GM19397 (cell line): Measurements from ENCODE around the gene TJP1.
"Not testable (repeated sequence)": the region's sequence is repeated elsewhere in the genome, so short reads cannot be mapped to it uniquely, and the experiment has no call there.

Source experiments
- ATAC-seq: cut with Tn5 transposase; IDR thresholded peaks from one replicate; pipeline ENCODE4 v1.9.1; 2021; ENCODE audit warnings: mild to moderate bottlenecking, moderate library complexity; ENCODE audit not compliant: unreplicated experiment

The TJP1 gene

DNA sequence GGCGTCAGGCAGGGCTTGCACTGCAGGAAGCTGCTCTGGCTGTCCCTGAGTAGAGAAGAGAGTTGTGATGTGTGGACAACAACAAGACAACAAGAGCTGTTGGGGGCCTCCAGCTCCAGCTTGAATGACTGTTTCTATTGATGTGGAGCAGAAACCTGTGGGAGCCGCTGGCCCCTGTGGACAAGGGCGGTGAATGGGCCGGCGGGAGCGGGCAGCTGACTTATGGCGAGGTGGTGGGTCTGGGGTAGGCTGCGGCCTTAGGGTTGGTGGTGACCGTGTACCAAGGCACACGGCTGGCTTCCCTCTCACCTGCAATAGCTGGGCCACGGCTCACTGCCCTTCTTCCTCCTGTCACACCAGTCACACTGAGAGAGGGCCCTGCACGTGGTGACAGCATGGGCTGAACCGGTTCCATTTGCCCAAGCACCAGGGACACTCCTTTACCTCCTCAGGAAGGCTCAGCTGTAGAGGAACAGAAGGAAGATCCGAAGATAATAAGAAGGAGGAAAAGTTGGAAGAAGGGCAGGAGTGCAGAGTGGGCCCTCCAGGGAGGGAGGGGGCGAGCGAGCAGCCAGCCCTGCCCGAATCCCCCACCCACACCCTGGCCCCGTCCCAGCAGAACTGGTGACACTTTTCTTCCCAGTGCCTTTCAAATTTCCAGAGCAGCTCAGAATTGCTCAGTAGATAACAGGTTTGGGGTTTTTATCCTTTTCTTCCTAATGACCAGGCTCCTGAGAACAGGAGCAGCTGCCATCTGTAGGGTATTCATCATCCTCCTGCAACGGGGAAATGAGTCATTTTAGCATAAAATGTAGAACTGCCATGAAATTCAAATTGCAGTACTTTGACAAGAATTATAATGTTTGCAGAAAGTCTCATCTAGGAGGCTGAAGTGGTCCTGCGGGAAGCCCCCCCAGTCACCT, 136.9 kb downstream of the TJP1 start:
- ATAC-seq: no peak

DNA sequence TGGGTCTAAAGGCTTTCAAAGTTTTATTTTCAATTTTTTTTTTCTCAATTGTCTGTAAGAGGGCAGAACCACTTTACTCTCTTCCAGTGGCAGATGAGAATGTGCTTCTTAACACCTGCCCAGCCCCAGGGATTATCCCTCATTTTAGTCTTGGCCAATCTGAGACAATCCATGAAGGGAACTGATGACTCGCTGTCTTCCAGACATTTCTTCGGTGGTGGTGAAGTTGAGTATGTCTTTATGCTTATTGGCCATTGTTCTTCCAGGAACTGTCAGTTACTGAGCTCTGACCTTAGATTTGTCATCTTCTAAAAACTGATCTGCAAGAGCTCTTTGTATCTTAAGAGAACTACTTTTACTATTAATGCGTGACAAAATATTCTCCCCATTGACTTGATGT, 139.5 kb downstream of the TJP1 start:
- no peak for ATAC-seq

DNA sequence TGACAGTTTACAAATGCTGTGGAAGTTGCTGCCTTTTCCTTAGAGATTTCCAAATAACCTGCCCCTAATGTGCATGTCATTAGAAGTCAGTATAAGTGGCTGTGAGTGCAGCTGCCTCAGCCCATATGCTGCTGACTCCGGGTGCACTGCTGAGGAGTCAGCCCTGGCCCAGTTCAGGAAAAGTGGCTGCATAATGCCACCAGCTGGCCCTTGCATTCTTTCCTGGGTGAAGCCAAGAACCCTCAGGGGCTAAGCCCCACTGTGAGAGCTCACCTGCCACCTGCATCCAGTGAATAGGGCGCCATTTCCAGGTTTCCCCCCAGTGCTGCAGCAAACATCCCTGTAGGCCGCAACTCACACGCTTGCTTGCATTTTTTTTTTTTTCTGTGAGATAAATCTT, 139.9 kb downstream of the TJP1 start:
- ATAC-seq: no peak

DNA sequence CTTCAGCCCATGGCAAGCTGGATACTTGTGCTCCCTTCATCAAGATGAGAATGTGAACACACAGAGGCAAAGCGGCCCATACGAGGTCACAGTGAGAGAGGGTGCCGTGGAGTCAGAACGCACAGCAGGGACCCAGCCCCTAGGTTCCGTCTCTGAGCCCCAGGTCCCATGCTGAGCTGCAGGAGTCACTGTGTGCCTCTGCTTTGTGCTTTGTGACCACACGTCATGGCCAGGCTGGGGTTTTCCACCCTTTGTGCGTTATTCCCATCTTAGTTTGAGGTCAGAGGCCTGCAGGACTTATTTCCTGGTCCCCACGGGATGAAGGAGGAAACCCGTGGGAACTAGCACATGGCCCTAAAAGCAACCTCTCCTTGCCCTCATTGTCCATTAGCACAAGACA, 140.3 kb downstream of the TJP1 start:
- ATAC-seq: no peak

DNA sequence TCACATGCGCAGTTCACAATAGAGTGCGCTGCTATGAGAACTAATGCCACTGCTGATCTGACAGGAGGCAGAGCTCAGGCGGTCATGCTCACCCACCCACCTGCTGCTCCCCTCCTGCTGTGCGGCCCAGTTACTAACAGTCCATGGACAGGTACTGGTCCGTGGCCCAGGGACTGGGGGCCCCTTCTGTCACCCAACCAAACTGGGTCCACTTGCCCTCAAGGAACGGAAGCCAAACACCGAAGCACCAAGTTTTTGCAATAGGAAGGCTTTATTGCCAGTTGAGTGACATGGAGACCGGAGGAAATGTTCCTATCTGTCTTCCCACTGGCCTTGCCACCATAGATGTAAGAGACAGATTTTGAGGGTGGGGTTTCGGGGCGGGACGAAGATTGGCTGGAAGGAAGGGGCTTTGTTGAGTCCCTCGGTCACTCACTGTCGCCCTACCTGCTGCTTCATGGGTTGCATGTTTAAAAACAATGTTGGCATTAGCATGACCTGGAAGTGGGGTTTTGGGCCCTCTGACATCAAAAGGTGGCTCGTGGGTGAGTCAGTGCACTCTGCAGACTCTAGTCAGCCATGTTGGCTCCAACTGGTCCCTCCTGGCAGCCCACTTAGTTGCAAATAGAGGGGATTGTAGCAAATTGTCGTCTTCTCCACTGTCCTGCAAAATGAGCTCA, 141.0 kb downstream of the TJP1 start:
- ATAC-seq: no peak

DNA sequence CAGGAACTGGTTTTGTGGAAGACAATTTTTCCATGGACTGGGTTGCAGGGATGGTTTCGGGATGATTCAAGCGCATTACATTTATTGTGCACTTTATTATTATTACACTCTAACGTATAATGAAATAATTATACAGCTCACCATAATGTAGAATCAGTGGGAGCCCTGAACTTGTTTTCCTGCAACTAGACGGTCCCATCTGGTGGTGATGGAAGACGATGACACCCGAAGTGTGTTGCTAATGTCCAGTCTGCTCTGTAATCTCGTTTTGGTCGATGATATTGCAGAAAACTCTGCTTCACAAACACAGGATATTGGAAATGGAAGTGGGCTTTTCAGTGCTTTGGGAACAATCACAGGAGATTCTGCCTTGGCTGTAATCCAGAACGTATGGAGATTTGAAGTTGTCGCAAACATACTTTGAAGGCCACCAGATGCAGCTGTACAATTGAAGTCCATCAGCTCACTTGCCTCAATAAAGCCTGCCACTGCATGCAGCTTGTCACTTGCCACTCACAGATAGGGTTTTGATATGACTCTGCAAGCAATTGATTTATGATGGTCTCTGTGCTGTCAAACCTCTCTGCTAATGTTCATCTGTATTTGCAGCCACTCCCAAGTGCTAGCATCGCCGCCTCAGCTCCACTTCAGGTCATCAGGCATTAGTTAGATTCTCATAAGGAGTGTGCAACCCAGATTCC, 141.7 kb downstream of the TJP1 start:
- ATAC-seq: no peak

DNA sequence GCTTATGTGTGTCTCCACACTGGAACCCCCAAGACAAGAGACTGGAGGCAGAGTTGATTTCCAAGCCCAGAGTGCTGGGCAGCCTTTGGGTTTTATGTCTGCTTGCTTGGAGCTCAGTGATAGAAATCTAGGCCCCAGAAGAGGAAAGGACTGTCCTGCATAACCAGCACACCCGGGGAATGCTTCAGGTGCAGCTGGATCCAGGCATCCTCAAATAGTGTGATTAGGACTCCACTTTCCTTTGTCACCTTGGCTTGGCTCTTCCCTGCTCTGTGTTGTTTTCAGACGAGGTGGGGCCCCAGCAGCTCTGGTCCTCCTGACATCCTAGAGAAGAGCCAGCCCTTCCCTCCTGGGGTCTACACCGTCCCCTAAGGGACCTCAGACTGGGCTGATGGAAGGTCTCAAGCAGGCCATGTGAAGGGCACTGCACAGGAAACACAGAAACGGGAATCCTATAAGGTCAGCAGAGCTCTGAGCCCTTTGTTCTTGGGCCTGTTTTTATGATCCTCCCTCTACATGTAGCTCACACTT, 143.7 kb downstream of the TJP1 start:
- ATAC-seq: no peak

DNA sequence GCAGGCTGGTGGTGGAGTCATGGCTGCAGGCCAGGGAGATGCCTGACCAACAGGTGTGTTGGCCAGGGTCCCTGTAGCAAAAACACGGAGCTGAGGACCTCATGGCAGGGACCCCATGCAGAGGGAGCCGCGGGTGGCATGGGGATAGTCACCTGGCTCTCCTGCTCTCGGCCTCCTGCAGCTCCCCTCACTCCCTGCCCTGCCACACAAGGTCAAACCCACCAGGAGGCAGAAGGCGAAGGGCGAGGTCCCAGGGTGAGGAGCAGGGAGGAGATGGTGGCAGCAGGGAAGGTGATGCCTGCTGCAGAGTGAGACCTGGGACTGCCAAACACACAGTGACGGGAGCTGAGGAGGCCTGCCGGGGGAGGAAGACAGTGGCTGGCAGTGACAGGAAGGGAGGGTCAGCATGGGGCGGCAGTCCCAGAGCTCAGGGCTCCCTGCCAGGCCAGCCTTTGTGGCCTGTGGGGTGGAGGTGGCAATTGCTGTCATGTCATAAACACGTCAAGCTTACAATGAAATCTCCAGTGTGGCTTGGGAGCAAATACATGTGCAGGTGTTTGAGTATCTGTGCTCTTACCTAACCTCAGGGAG, 144.3 kb downstream of the TJP1 start:
- no peak for ATAC-seq

DNA sequence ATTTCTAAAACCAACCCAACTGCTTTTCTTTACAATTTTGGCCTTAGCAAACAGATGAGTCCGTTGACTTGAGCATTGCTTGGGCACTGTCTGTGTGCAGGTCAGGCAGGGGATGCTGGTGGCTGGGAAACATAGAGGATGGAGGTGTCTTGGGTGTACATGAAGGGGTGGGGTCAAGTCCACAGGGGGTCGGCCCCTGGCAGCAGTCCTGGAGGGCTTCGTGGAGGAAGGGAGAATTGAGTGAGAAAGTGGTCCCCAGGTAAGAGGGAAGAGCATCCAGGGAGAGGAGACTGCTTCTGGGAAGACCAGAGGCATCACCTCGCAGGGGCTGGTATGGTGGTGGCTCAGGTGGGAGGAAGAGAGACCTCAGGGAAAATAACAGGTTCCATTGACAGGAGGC, 144.8 kb downstream of the TJP1 start:
- ATAC-seq: no peak

DNA sequence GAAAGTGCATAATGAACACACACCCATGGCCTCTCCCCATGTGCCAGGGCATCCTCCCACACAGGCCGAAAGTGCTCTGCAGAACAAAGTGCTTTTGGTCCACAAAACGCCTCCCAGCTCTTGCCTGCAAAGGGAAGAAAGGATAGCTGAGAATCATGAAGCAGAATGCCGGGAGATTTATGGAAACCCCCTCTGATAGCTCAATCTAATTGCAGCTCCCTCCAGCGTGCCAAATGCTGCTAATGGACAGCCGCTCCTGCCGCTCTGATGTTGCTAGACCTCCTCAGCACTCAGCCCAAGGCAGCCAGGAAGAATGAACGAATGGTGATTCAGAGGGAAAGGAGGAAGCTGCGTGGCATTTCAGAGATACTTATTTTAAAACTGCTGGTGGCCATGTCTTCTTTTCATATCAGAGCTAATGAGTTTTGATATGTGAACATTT, 145.3 kb downstream of the TJP1 start:
- no peak for ATAC-seq

DNA sequence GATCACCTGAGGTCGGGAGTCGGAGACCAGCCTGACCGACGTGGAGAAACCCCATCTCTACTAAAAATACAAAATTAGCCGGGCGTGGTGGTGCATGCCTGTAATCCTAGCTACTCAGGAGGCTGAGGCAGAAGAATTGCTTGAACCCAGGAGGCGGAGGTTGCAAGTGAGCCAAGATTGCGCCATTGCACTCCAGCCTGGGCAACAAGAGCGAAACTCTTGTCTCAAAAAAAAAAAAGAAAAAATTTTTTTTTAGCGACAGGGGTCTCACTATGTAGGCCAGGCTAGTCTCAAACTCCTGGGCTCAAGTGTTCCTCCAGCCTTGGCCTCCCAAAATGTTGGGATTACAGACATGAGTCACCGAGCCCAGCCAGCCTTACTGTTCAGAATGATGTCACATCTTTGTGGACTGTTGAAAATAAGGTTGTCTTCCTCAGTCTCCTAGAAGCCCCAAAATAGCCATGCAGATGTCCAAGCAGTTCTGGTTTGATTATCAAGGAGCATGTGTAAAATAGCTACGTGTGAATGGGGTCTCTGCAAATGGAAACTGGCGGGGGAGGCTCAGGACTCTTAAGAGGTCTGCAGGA, 145.8 kb downstream of the TJP1 start:
- ATAC-seq: not testable (repeated sequence)

DNA sequence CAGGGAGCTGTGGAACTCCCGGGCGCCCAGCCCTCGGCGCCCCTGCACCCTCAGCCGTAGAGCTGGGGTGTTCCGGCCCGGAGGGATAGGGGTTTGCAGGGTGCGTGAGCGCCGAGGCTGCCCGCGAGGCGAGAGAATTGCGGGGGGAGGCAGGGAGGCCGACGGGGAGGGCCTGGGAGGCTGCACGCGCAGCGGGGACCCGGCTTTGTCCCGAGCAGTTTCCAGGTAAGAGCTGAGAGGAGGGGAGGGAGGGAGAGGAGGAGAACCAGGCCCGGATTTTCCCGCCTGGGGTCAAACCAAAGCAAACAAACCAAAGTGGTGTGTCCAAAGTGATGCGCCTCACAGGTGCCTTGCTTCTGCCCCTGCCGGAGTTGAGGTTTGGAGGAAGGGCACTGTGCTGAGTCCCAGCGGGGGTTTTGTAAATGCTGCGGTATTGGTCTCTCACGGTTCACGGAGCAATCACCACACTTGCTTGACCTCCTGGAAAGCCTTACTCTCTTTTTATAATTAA, 146.4 kb downstream of the TJP1 start:
- ATAC-seq: no peak

DNA sequence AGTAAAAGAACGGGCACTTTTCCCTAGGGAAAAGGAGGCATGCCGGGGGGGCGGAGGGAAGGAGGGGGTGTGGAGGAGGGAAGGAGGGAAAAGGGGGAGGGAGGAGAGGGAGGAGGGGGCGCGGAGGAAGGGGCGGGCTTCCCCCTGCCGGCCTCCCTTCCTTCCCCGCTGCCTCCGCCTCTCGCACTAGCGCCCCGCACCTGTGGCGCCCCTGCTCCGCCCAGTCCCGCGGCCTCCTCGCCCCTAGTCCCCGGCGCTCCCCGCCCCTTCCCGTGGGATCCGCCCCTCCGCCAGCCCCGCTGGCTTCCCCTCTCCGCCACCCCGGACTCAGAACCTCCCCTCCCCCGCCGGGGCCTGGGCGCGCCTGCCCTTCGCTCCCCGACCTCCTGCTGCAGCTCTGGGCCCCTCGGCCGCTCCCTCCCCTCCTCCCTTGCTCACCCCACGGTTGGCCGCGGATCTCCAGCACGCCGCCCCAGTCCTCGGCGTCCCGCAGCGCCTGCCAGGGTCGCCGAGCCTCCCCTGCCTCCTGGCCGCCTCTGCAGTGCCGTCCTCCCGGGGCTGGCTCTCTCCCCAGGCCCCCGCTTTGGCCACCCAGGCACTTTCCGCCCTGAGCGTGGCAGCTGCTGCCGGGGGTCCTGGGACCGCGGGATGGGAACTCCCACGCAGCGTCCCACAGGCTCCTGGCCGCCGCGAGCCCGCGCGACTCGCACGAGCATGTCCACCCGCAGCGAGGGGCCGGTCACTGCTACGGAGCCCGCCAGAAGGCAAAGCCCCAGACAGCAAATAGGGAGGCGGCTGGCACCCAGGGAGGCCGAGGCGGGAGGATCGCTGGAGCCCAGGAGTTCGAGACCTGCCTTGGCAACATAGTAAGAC, 147.4 kb downstream of the TJP1 start:
- no peak for ATAC-seq

DNA sequence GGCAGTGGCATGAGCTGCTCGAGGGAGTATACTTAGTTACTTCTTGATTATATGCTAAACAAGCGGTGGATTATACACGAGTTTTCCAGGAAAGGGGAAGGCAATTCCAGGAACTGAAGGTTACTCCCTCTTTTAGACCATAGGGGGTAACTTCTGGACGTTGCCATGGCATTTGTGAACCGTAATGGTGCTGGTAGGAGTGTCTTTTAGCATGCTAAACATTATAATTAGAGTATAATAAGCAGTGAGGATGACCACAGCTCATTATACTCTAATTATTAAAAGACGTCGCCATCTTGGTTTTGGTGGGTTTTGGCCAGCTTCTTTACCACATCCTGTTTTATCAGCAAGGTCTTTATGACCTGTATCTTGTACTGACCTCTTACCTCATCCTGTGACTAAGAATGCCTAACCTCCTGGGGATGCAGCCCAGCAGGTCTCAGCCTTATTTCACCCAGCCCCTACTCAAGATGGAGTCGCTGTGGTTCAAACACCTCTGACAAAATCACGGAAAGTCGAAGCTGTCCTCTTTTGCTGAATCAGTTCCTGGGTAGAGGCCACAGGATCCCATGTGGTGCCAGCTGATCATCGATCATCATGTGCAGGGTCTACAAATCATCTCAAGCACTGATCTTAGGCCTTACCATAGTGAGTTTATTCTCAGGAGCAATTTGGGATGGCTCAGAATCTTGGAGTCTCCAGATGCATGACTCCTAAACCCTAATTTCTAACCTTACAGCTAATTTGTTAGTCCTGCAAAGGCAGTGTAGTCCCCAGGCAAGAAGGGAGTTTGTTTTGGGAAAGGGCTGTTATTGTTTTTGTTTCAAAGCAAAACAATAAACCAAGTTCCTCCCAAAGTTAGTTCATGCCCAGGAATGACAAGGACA, 149.1 kb downstream of the TJP1 start:
- no peak for ATAC-seq

DNA sequence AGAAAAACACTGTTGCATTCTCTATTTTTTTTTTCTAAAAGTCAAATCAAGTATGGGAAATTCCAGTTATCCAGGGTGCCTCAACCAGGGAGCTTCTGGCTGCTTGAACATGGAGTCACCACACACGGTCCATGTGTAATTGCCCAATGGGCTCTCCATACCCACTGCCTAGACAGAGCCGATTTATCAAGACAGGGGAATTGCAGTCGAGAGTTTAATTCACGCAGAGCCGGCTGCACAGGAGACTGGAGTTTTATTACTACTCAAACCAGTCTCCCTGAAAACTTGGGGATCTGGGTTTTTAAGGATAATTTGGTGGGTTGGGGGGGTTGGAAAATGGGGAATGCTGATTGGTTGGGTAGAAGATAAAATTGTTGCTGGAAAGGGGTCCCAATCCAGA, 149.8 kb downstream of the TJP1 start:
- ATAC-seq: no peak

DNA sequence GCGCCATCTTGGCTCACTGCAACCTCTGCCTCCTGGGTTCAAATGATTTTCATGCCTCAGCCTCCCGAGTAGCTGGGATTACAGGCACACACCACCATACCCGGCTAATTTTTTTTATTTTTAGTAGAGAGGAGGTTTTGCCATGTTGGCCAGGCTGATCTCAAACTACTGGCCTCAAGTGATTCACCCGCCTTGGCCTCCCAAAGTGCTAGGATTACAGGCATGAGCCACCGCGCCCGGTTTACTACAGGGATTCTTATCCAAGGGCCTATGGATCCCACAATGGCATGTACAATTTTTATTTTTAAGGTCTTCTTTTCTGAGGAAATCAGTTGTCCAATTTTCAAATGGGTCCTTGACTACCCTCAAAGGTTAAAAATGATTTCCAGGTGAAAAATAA, 150.2 kb downstream of the TJP1 start:
- ATAC-seq: not testable (repeated sequence)

DNA sequence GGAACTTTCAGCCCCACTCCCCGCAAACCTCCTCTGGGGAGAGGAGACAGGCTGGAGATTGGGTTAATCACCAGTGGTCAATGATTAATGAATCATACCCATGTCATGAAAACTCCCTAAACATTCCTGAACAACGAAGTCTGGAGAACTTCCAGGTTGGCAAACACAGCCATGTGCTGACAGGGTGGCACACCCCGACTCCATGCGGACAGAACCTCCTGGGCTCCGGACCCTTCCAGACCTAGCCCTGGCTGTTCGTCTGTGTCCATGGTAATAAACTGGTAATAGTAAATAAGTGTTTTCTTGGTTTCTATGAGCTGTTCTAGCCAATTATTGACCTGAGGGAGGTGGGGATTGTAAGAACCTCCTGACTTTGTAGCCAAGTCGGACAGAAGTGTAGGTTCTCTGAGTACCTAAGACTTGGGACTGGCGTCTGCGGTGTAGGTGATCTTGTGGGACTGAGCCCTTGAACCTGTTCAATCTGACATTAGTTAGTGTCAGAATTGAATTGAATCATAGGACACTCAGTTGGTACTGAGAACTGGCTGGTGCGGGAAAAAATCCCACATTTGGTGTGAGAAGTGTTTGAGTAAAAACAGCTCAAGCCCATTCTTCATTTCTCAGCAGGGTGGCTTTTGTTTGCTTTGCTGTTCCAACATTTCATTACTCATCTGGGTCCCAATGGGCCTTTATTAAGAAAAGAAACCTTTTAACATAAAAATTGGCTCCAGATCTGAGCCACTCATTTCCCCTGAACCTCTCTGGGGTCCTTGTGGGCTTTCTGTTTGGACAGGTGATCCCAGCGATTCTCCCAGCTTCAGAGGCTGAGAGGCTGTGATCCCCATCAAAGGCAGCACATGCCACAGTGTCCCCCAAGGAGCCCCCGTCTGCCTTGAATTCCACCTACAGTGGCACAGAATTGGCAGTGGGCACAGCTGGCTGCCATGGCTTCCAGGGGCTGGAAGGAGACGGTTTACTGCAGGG, 151.0 kb downstream of the TJP1 start:
- ATAC-seq: no peak
